ENCODE data around the gene FAM217A.

DNA sequence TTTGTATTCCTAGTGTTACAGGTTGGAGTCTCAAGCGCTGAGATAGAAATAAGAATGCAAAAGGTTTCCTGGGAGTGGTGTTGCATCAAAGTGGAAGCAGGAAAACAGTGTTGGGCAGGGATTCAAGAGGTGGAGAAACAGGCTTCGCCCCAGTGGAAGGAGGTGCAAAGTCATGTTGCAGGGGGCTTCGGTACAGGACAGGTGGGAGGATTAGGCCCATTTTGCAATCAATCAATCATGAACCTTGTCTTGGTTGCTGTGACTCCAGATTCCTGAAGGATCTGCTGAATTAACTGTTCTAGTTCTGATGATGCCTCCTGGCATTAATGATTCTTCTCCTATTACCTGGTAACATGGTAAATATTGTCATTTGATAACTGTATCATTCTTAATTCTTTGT lies 22.4 kb upstream of the FAM217A start:
- TF ChIP-seq, protein P1, sequence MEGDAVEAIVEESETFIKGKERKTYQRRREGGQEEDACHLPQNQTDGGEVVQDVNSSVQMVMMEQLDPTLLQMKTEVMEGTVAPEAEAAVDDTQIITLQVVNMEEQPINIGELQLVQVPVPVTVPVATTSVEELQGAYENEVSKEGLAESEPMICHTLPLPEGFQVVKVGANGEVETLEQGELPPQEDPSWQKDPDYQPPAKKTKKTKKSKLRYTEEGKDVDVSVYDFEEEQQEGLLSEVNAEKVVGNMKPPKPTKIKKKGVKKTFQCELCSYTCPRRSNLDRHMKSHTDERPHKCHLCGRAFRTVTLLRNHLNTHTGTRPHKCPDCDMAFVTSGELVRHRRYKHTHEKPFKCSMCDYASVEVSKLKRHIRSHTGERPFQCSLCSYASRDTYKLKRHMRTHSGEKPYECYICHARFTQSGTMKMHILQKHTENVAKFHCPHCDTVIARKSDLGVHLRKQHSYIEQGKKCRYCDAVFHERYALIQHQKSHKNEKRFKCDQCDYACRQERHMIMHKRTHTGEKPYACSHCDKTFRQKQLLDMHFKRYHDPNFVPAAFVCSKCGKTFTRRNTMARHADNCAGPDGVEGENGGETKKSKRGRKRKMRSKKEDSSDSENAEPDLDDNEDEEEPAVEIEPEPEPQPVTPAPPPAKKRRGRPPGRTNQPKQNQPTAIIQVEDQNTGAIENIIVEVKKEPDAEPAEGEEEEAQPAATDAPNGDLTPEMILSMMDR (IDR thresholded peaks at IDR 0.05) = no peak
- TF ChIP-seq POLR2AphosphoS5 (IDR thresholded peaks at IDR 0.05) (no peak), POLR2A (IDR thresholded peaks at IDR 0.05; ENCODE audit: low read depth) (no peak)

All from esophagus muscularis mucosa (tissue), 3 donors.